Stimulated activated CD4-positive, alpha-beta T cell treated with anti-CD3 and anti-CD28 coated beads, Interleukin-15, amount 100 ng/mL, for 48 hours (primary cell): Measurements from ENCODE around the gene ADARB2.

Experiments
- DNase-seq, 2 donors: peaks; one replicate each; pipeline ENCODE4 v3.0.0-alpha.2; 2020; ENCODE audit warnings: low read depth in 2 of 2

Gene ADARB2

GRCh38 chr10:1210667-1211066 lies 526.7 kb downstream of the ADARB2 start:
- no peak for DNase-seq

GRCh38 chr10:1209355-1209979 lies 527.9 kb downstream of the ADARB2 start:
- no peak for DNase-seq

GRCh38 chr10:1208366-1209311 lies 528.7 kb downstream of the ADARB2 start:
- no peak for DNase-seq

- no peak for DNase-seq
These were observed 530.7 kb downstream of the ADARB2 start for GRCh38 chr10:1206601-1207000.

- no peak for DNase-seq
These were observed 531.2 kb downstream of the ADARB2 start for GRCh38 chr10:1206101-1206500.

GRCh38 chr10:1205450-1206030 lies 531.8 kb downstream of the ADARB2 start:
- DNase-seq: no peak

GRCh38 chr10:1204434-1205326 lies 532.6 kb downstream of the ADARB2 start:
- no peak for DNase-seq

- DNase-seq: no peak
These were observed 533.6 kb downstream of the ADARB2 start for GRCh38 chr10:1203704-1204103.

- DNase-seq: no peak
These were observed 534.1 kb downstream of the ADARB2 start for GRCh38 chr10:1203216-1203615.

- DNase-seq: no peak
These were observed 535.0 kb downstream of the ADARB2 start for GRCh38 chr10:1202343-1202742.

GRCh38 chr10:1200866-1201807 lies 536.2 kb downstream of the ADARB2 start:
- no peak for DNase-seq

GRCh38 chr10:1199897-1200721 lies 537.2 kb downstream of the ADARB2 start:
- DNase-seq: no peak

GRCh38 chr10:1199345-1199673 lies 538.0 kb downstream of the ADARB2 start:
- no peak for DNase-seq

- no peak for DNase-seq
These were observed 538.6 kb downstream of the ADARB2 start for GRCh38 chr10:1198453-1199344.

- DNase-seq: no peak
These were observed 539.9 kb downstream of the ADARB2 start for GRCh38 chr10:1197384-1197783.

GRCh38 chr10:1196656-1197055 lies 540.7 kb downstream of the ADARB2 start:
- no peak for DNase-seq

- no peak for DNase-seq
These were observed 541.5 kb downstream of the ADARB2 start for GRCh38 chr10:1195828-1196227.

GRCh38 chr10:1194161-1194560 lies 543.2 kb downstream of the ADARB2 start:
- DNase-seq: no peak

- no peak for DNase-seq
These were observed 543.8 kb downstream of the ADARB2 start for GRCh38 chr10:1193561-1193960.
